Mammary epithelial cell (primary cell): ENCODE measurements around the gene FMN1.

Experiments used
- CTCF ChIP-seq, 2 donors: IDR thresholded peaks in 1 of 2; conservative IDR thresholded peaks in 1 of 2; 2 replicates each; pipeline ENCODE4 v1.5.1; 2011 to 2012; ENCODE audit warnings: inconsistent platforms in 2 of 2, low read length in 2 of 2, mild to moderate bottlenecking in 2 of 2, control low read depth in 1 of 2, low read depth in 1 of 2; ENCODE audit not compliant: insufficient read depth in 1 of 2; ENCODE audit errors: extremely low read depth in 1 of 2
- EZH2 ChIP-seq: IDR thresholded peaks from 2 replicates; pipeline ENCODE4 v1.6.1; 2012; ENCODE audit warnings: low read length, inconsistent platforms, borderline replicate concordance

GRCh38 chr15:32834156-32834555 lies 360.4 kb downstream of the FMN1 start:
- no peak for TF ChIP-seq EZH2
- TF ChIP-seq CTCF (conservative IDR thresholded peaks at IDR 0.05 in 1 of 2, IDR thresholded peaks at IDR 0.05 in 1 of 2; ENCODE audit: extremely low read depth in 1 of 2, insufficient read depth in 1 of 2, low read depth in 1 of 2, low read length in 2 of 2), result no peak
